HG03045 (cell line): Measurements from ENCODE around the gene ZNF768.
"Not testable (repeated sequence)": the region's sequence is repeated elsewhere in the genome, so short reads cannot be mapped to it uniquely, and the experiment has no call there.

ENCODE experiments used
- ATAC-seq: cut with Tn5 transposase; IDR thresholded peaks from one replicate; pipeline ENCODE4 v1.9.1; 2021; ENCODE audit warnings: mild to moderate bottlenecking, moderate library complexity; ENCODE audit not compliant: unreplicated experiment

Gene ZNF768

GRCh38 chr16:30533748-30534367, 7.5 kb upstream of the ZNF768 start:
- ATAC-seq: peak; percentile 21

GRCh38 chr16:30533146-30533522, 6.8 kb upstream of the ZNF768 start:
- no peak for ATAC-seq

GRCh38 chr16:30532285-30533145, 6.1 kb upstream of the ZNF768 start:
- no peak for ATAC-seq

- ATAC-seq: no peak
Measured at GRCh38 chr16:30530163-30531037, 4.0 kb upstream of the ZNF768 start.

- ATAC-seq: no peak
Measured at GRCh38 chr16:30528799-30529457, 2.6 kb upstream of the ZNF768 start.

GRCh38 chr16:30527635-30528178, 1.3 kb upstream of the ZNF768 start:
- ATAC-seq: no peak

GRCh38 chr16:30526823-30527634, 663 bp upstream of the ZNF768 start:
- ATAC-seq: peak; percentile 84

GRCh38 chr16:30525844-30526136, 576 bp downstream of the ZNF768 start:
- ATAC-seq: no peak

GRCh38 chr16:30524575-30525568, 1.5 kb downstream of the ZNF768 start:
- ATAC-seq: no peak

- no peak for ATAC-seq
Measured at GRCh38 chr16:30523768-30524574, 2.4 kb downstream of the ZNF768 start.

GRCh38 chr16:30522702-30523463, 3.5 kb downstream of the ZNF768 start:
- not testable (repeated sequence) for ATAC-seq

GRCh38 chr16:30521873-30522641, 4.3 kb downstream of the ZNF768 start:
- ATAC-seq: no peak

GRCh38 chr16:30521476-30521872, 4.9 kb downstream of the ZNF768 start:
- ATAC-seq: no peak

- ATAC-seq: no peak
Measured at GRCh38 chr16:30519120-30520049, 7.0 kb downstream of the ZNF768 start.

GRCh38 chr16:30518552-30518951, 7.8 kb downstream of the ZNF768 start:
- no peak for ATAC-seq
